GM10266 (cell line): ENCODE data around the gene PTPN2.
A peak's percentile ranks its signal among the peaks of the same experiment; 100 is the strongest.

Experiments used
- DNase-seq: peaks from one replicate; pipeline ENCODE4 v3.0.0; 2012; ENCODE audit errors: extremely low spot score
- TF ChIP-seq, protein P1 (sequence below): IDR thresholded peaks from 2 replicates; pipeline ENCODE4 v1.5.1; 2012; ENCODE audit warnings: mild to moderate bottlenecking, low read depth; ENCODE audit not compliant: control insufficient read depth, insufficient read depth; ENCODE audit errors: missing control alignments

Gene PTPN2

GRCh38 chr18:12924616-12925015 is 40.6 kb upstream of the PTPN2 start:
- TF ChIP-seq, protein P1, sequence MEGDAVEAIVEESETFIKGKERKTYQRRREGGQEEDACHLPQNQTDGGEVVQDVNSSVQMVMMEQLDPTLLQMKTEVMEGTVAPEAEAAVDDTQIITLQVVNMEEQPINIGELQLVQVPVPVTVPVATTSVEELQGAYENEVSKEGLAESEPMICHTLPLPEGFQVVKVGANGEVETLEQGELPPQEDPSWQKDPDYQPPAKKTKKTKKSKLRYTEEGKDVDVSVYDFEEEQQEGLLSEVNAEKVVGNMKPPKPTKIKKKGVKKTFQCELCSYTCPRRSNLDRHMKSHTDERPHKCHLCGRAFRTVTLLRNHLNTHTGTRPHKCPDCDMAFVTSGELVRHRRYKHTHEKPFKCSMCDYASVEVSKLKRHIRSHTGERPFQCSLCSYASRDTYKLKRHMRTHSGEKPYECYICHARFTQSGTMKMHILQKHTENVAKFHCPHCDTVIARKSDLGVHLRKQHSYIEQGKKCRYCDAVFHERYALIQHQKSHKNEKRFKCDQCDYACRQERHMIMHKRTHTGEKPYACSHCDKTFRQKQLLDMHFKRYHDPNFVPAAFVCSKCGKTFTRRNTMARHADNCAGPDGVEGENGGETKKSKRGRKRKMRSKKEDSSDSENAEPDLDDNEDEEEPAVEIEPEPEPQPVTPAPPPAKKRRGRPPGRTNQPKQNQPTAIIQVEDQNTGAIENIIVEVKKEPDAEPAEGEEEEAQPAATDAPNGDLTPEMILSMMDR, result no peak
- no peak for DNase-seq

DNA sequence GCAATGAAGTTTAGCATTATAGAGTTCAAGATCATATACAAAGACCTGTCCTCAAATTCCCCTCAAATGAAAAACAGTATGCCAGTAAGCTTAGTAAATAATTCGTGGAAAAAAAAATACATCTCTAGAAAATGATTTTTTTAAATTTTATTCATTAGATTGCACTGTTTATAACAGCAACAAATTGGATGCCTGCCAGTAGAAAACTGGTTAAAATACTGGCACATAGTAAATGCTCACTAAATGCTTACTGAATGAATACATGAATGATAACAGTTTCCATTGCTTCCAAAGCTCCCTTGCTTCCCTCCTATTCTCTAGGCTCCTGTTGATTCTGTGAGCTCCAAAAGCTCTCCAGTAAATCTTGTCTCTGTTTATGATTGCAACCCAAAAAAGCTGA is 38.2 kb upstream of the PTPN2 start:
- TF ChIP-seq, protein P1, result no peak
- no peak for DNase-seq

- DNase-seq, result peak; percentile 49
- TF ChIP-seq, protein P1, result no peak
These were observed 37.1 kb upstream of the PTPN2 start for GRCh38 chr18:12921178-12921577.

DNA sequence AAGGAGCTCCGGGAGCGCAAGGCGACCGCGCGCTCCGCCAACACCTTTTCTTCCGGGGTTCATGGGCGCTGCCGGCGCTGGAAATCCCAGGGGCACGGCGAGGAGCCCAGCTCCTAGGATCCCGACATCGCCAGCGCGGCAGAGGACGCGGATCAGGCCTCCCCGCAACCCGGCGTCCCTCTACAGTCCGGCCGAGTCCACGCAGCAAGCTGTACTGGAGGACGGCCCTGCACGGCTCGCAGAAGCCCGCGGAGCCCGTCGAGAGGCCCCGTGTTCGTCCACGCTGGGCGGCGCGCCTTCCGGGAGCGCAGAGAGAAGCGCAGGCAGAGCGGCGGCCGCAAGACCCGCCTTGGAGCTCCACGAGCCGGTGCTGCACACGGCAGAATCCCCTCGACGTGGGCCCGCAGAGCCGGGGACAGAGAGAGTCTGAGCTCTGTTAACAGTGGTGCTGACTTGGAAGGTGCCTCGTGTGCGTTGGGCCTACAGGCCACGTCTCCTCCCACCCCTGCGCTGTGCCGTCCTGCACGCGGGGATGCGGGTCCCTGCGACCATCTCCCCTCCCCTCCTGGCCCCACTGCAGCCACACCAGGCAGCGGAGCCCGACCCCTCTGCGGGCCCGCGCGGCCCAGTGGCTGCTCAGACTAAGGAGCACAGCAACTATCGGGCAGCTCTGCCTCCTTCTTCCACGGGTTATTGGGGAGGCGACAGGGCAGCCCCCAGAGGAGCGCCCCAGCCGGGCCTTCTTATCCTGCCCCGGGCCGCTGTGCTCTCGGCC is 28.1 kb upstream of the PTPN2 start:
- no peak for DNase-seq
- TF ChIP-seq, protein P1, result no peak

GRCh38 chr18:12911025-12911928 is 27.2 kb upstream of the PTPN2 start:
- DNase-seq, result peak; percentile 68
- TF ChIP-seq, protein P1, result no peak

- DNase-seq, result no peak
- TF ChIP-seq, protein P1, result no peak
These were observed 24.7 kb upstream of the PTPN2 start for GRCh38 chr18:12908706-12909105.
